ENCODE results near the gene CCDC122. TPM values are rescaled to one million over a fixed set of nuclear protein-coding genes. Genes with fewer than 3 reads are reported as not detected.

The CCDC122 gene
- total and polyA plus RNA-seq, 2 donors from 2014 or later, result 4.3 to 11.7 TPM

- Histone ChIP-seq H3K4me1 (ENCODE audit: control insufficient read depth in 2 of 3, insufficient read depth in 2 of 3, low read depth in 1 of 3, low read length in 3 of 3) (peaks cover 0 to 6% (median 0%) of the 10 kb centered on the region in 3 donors), H3K27ac (ENCODE audit: low read depth in 2 of 2, low read length in 2 of 2) (no peak overlapping the region), H3K9ac (ENCODE audit: low read length in 3 of 3) (no peak overlapping the region), H3K27me3 (ENCODE audit: control insufficient read depth, insufficient read depth, low read length) (no peaks in the 10 kb centered on the region), H3K36me3 (ENCODE audit: control insufficient read depth in 2 of 3, insufficient read depth in 3 of 3, low read length in 3 of 3) (no peaks in the 10 kb centered on the region), H3K9me3 (ENCODE audit: control insufficient read depth in 2 of 3, insufficient read depth in 1 of 3, low read length in 3 of 3) (no peaks in the 10 kb centered on the region), H3K4me3 (ENCODE audit: low read length in 3 of 3) (peak overlapping the region; percentile 5 to 71 (median 59))
- DNase-seq (peak in 2 of 5 donors; percentile 21 to 36), FAIRE-seq (no peak)
- intact Hi-C loops (cut with DNase I), result no loop called here
- TF ChIP-seq, protein P1, sequence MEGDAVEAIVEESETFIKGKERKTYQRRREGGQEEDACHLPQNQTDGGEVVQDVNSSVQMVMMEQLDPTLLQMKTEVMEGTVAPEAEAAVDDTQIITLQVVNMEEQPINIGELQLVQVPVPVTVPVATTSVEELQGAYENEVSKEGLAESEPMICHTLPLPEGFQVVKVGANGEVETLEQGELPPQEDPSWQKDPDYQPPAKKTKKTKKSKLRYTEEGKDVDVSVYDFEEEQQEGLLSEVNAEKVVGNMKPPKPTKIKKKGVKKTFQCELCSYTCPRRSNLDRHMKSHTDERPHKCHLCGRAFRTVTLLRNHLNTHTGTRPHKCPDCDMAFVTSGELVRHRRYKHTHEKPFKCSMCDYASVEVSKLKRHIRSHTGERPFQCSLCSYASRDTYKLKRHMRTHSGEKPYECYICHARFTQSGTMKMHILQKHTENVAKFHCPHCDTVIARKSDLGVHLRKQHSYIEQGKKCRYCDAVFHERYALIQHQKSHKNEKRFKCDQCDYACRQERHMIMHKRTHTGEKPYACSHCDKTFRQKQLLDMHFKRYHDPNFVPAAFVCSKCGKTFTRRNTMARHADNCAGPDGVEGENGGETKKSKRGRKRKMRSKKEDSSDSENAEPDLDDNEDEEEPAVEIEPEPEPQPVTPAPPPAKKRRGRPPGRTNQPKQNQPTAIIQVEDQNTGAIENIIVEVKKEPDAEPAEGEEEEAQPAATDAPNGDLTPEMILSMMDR (IDR thresholded peaks at IDR 0.05; ENCODE audit: borderline replicate concordance, extremely low read depth, insufficient read depth), result no peak
These were observed 92.0 kb downstream of the CCDC122 start for GRCh38 chr13:43787518-43787891.

DNA sequence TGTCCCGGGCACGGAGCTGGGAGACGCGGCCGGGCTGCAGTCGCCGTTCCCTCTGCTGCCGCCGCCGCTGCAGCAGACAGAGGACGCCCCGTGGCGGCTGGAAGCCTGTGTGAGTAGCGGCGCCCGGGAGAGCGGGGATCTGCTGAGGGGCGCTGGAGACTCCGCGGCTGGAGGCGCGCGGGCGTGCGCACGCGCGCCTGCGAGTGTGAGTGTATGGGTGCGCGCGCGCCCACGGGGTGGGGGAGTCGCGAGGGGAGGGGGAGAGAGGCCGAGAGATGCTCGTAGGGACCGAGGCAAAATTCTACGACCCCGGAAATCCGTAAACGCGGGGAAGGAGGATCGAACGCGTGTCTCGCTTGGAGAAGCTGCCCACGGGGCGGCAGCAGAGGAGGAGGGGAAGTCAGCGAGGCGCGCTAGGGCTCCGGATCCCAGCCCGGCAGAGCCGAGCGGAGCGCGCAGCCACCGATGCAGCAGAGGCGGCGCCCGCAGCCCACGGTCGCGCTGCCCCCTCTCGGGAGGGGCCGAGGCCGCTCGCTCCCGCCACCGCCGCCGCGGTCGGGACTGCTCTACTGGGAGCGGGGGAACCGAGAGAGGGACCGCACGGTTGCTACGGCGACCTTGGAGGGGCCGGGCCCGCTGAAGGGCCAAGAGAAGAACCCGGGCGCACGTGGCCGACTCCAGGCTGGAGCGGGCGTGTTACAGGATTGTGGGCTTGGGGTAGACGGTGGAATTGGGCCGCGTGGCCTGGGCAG, 92.6 kb downstream of the CCDC122 start, which contains the start of gene ENOX1:
Gene ENOX1, minus strand, starts transcription at position 207 of the 752 bp plus-strand sequence.
- H3K9ac ChIP-seq (ENCODE audit: low read length in 3 of 3), result peak within 1 kb of the TSS in 2 of 3 donors; percentile 19 to 30
- intact Hi-C loops (cut with DNase I), result no loop called here
- H3K4me1 ChIP-seq (ENCODE audit: control insufficient read depth in 2 of 3, insufficient read depth in 2 of 3, low read depth in 1 of 3, low read length in 3 of 3), result peaks cover 0 to 6% (median 0%) of the 10 kb centered on the region in 3 donors
- no peaks in the 10 kb centered on the region for H3K27me3 ChIP-seq (ENCODE audit: control insufficient read depth, insufficient read depth, low read length)
- DNase-seq, result peak; percentile 85 to 95 (median 91)
- no peaks in the 10 kb centered on the region for H3K36me3 ChIP-seq (ENCODE audit: control insufficient read depth in 2 of 3, insufficient read depth in 3 of 3, low read length in 3 of 3)
- H3K9me3 ChIP-seq (ENCODE audit: control insufficient read depth in 2 of 3, insufficient read depth in 1 of 3, low read length in 3 of 3), result no peaks in the 10 kb centered on the region
- TF ChIP-seq, protein P1 (IDR thresholded peaks at IDR 0.05; ENCODE audit: borderline replicate concordance, extremely low read depth, insufficient read depth), result no peak
- H3K27ac ChIP-seq (ENCODE audit: low read depth in 2 of 2, low read length in 2 of 2), result peak within 1 kb of the TSS in 1 of 2 donors; percentile 19
- FAIRE-seq, result no peak
- peak within 1 kb of the TSS; percentile 51 to 71 (median 59) for H3K4me3 ChIP-seq (ENCODE audit: low read length in 3 of 3)

DNA sequence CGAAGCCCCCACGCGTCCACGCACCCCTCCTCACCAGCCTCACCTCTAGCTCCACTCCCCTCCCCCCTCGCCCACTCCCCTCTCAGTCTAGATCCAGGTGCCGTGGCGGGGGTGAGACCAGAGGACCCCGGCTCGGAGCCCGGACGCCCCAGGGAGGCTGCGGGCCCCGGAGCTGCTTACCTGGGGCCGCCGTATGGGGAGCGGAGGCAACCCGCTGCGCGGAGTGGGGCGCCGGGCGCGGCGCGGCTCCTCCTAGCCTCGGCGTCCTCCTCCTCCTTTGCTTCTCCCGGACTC, 93.1 kb downstream of the CCDC122 start:
- FAIRE-seq (no peak), DNase-seq (no peak)
- H3K36me3 ChIP-seq (ENCODE audit: control insufficient read depth in 2 of 3, insufficient read depth in 3 of 3, low read length in 3 of 3), result no peaks in the 10 kb centered on the region
- no peak overlapping the region for H3K27ac ChIP-seq (ENCODE audit: low read depth in 2 of 2, low read length in 2 of 2)
- peak overlapping the region; percentile 35 to 71 (median 44) for H3K4me3 ChIP-seq (ENCODE audit: low read length in 3 of 3)
- no peaks in the 10 kb centered on the region for H3K27me3 ChIP-seq (ENCODE audit: control insufficient read depth, insufficient read depth, low read length)
- H3K4me1 ChIP-seq (ENCODE audit: control insufficient read depth in 2 of 3, insufficient read depth in 2 of 3, low read depth in 1 of 3, low read length in 3 of 3), result peaks cover 0 to 6% (median 0%) of the 10 kb centered on the region in 3 donors
- TF ChIP-seq, protein P1 (IDR thresholded peaks at IDR 0.05; ENCODE audit: borderline replicate concordance, extremely low read depth, insufficient read depth), result no peak
- intact Hi-C loops (cut with DNase I), result no loop called here
- no peak overlapping the region for H3K9ac ChIP-seq (ENCODE audit: low read length in 3 of 3)
- H3K9me3 ChIP-seq (ENCODE audit: control insufficient read depth in 2 of 3, insufficient read depth in 1 of 3, low read length in 3 of 3), result no peaks in the 10 kb centered on the region

Other genes with a start within 250 kb of the CCDC122 start
- 4.9 TPM for gene ENOX1, start 92.8 kb downstream of the CCDC122 start, total RNA-seq
- 6.8 TPM for gene ENOX1, start 92.8 kb downstream of the CCDC122 start, polyA plus RNA-seq (ENCODE audit: insufficient read depth, low read depth, low replicate concordance)
- 12.2 TPM for gene LACC1, start 164 bp upstream of the CCDC122 start, total RNA-seq
- gene LACC1, start 164 bp upstream of the CCDC122 start, polyA plus RNA-seq (ENCODE audit: insufficient read depth, low read depth, low replicate concordance), result 3.1 TPM

Measured in kidney (tissue), 14 donors.